ENCODE data around the gene MFN2.

Gene MFN2

GRCh38 chr1:12049616-12050015 lies 69.4 kb downstream of the MFN2 start:
- DNase-seq (ENCODE audit: low read depth in 2 of 2): no peak

GRCh38 chr1:12051361-12051760 lies 71.1 kb downstream of the MFN2 start:
- no peak for DNase-seq (ENCODE audit: low read depth in 2 of 2)

- no peak for DNase-seq (ENCODE audit: low read depth in 2 of 2)
Observed at GRCh38 chr1:12052008-12052573, 71.8 kb downstream of the MFN2 start.

- no peak for DNase-seq (ENCODE audit: low read depth in 2 of 2)
Observed at GRCh38 chr1:12052997-12053686, 72.9 kb downstream of the MFN2 start.

- no peak for DNase-seq (ENCODE audit: low read depth in 2 of 2)
Observed at GRCh38 chr1:12053752-12054548, 73.7 kb downstream of the MFN2 start.

GRCh38 chr1:12055259-12055658 lies 75.0 kb downstream of the MFN2 start:
- DNase-seq (ENCODE audit: low read depth in 2 of 2): no peak

- no peak for DNase-seq (ENCODE audit: low read depth in 2 of 2)
Observed at GRCh38 chr1:12056331-12056841, 76.1 kb downstream of the MFN2 start.

GRCh38 chr1:12057382-12057781 lies 77.1 kb downstream of the MFN2 start:
- DNase-seq (ENCODE audit: low read depth in 2 of 2): no peak

- DNase-seq (ENCODE audit: low read depth in 2 of 2): no peak
Observed at GRCh38 chr1:12057940-12058687, 77.9 kb downstream of the MFN2 start.

- DNase-seq (ENCODE audit: low read depth in 2 of 2): no peak
Observed at GRCh38 chr1:12059226-12059625, 79.0 kb downstream of the MFN2 start.

- DNase-seq (ENCODE audit: low read depth in 2 of 2): no peak
Observed at GRCh38 chr1:12059722-12060464, 79.6 kb downstream of the MFN2 start.

- DNase-seq (ENCODE audit: low read depth in 2 of 2): no peak
Observed at GRCh38 chr1:12060500-12060899, 80.3 kb downstream of the MFN2 start.

Measured in stimulated activated CD4-positive, alpha-beta T cell treated with anti-CD3 and anti-CD28 coated beads, Interleukin-1b, Interleukin-23, amount 100 ng/mL, for 1 hour (primary cell).